GM18951 (cell line): ENCODE measurements around the gene FAM184A.

ENCODE experiments used
- POLR2A ChIP-seq: IDR thresholded peaks from 4 replicates; pipeline ENCODE4 v1.6.1; 2011; ENCODE audit warnings: mild to moderate bottlenecking; ENCODE audit not compliant: insufficient read length, insufficient read depth; ENCODE audit errors: extremely low read depth
- in situ Hi-C: fragments of 300-500 bp; cut with MboI; formaldehyde crosslinking; loops from one replicate; pipeline ENCODE4 v1.12.0; 2022; ENCODE audit warnings: low sequenced_read_pairs, mixed read lengths, inconsistent platforms; ENCODE audit not compliant: unreplicated experiment

The FAM184A gene

DNA sequence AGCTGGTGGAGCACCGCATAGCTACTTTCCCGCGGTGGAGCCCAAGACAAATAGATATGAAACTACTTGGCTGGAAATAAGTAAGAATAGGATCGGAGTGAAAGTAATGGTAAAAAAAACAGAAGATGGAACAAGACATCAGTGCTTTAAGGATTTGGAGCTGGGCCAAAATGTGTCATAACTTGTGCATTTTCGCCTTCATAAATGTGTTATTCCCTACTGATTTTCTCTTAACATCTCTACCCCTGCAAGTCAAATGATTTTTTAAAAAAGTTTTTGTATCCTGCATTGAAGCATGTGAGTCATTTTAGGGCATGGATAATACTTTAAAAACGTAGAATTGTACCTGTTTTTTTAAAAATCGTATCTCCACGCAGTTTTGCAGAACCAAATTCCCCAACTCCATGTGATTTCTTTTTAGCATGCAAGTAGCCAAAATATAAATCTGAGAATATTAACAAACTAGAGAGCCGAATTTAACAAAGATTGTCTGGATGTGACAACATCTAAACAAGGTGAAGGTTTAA is 882 bp upstream of the FAM184A start:
- TF ChIP-seq POLR2A: no peak
- in situ Hi-C loops: no loop called here

- TF ChIP-seq POLR2A: no peak
- in situ Hi-C loops: no loop called here
Measured at GRCh38 chr6:119077643-119078375, 655 bp downstream of the FAM184A start.

- no peak for TF ChIP-seq POLR2A
- in situ Hi-C loops: no loop called here
Measured at GRCh38 chr6:119077391-119077642, 1.1 kb downstream of the FAM184A start.

- TF ChIP-seq POLR2A: no peak
- in situ Hi-C loops: no loop called here
Measured at GRCh38 chr6:119076576-119077390, 1.7 kb downstream of the FAM184A start.

DNA sequence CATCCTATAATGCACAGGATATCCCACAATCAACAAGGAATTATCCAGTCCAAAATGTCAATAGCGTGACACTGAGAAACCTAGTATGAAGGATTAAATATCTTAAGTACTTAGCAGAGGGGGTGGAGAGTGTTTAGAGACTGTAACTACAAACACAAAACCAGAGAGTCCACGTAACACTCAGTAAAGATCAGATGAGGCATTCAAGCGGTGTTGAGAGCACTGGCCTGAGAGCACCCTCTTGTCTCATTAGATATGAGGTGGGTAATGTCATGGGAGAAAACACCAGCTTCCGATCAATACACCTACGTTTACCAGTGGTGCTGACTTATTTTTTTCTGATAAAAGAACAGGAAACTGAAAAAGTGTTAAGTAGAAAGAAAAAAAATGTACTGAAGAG is 2.3 kb downstream of the FAM184A start:
- TF ChIP-seq POLR2A: no peak
- in situ Hi-C loops: no loop called here

GRCh38 chr6:119075200-119075981 is 3.1 kb downstream of the FAM184A start:
- in situ Hi-C loops: no loop called here
- TF ChIP-seq POLR2A: no peak

GRCh38 chr6:119073307-119074051 is 5.0 kb downstream of the FAM184A start:
- no peak for TF ChIP-seq POLR2A

GRCh38 chr6:119071576-119071975 is 6.9 kb downstream of the FAM184A start:
- in situ Hi-C loops: no loop called here
- TF ChIP-seq POLR2A: no peak

More at GRCh38 chr6:119073307-119074051, 5.0 kb downstream of the FAM184A start:
- in situ Hi-C loops: no loop called here

DNA sequence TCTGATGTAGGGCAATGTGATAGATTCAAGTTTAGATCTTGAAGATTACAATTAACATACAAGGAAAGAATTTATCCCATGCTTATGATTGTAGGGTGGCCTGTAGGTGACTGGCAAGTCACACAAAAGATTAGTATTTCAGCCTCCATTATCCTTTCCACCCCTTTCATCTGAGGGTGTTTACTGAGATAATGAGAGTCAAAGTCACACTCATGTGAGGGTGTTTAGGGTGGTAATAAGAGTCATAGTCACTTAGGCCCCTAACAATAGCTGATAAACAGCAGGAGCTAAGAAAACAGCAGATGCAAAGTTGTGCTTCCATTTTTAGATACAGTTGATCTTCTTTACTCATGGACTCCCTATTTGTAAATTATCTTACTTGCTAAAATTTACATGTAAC is 11.4 kb downstream of the FAM184A start:
- no peak for TF ChIP-seq POLR2A
- in situ Hi-C loops: no loop called here

DNA sequence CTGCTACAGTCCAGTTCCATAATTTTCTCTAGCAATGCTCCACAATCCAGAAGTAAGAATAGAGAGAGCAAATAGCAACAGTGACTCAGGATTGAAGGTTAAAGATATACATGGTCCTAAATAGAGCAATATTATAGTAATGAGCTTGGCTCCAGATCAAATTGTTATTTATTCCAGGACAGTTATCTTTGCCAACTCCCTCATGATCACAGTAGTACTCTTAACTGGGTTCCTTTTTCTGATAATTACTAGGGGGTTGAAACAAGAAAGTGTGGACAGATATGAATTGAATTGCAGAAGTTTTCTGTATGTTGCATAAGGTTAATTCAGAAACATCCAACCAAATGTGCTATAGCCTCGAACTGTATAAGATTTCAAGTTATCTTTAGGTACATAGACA is 11.9 kb downstream of the FAM184A start:
- in situ Hi-C loops: no loop called here

DNA sequence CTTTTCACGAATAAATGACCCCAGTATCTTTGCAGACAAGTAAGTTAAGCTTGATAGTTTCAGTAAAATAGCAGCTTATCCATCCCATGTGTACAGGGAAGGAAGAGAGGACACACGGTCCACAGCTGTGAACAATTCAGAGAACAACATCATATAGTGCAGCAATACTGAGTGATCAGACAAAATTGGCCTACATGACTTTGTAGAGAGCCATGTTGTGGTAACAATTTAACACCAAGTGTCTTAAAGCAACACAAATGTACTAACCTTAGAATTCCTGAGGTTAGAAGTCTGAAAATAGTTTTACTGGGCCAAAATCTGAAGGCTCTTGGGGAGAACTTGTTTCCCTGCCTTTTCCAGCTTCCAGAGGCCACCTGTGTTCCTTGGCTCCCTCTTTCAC is 12.5 kb downstream of the FAM184A start:
- in situ Hi-C loops: no loop called here
- no peak for TF ChIP-seq POLR2A

More for the DNA sequence above, 11.9 kb downstream of the FAM184A start:
- no peak for TF ChIP-seq POLR2A

DNA sequence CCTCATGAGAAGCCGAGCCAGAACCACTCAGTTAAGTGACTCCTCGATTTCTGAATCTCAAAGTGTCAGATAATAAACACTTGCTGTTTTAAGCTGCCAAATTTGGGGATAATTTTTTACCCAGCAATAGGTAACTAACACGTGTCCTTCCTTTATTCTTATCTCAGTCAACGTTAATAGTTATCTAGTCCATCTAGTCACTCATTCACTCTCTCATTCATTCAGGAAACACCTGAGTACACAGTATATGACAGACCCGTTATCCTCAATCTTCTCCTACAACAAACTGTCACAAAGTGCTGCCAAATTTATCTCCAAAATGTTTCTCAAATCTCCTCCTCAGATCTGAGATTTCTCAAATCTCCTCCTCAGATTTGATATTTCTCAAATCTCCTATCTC is 13.1 kb downstream of the FAM184A start:
- TF ChIP-seq POLR2A: no peak
- in situ Hi-C loops: no loop called here

DNA sequence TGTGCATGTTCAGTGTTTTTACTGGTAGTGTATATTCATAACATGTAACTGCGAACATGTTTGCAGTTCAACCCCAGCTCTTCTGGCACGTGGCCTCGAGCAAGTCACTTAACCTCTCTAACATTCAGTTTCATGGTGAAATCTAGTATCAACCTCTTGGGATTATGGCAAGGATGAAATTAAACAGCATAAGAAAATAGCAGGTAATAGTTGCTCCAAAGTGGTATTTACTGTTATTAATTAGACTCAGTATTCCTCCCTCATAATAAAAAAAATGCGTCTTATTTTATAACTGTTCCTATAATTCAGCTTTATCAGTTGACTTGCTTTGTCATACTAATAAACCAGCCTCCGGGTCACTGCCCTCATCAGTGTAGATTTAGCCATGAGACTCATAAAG is 15.0 kb downstream of the FAM184A start:
- in situ Hi-C loops: no loop called here
- no peak for TF ChIP-seq POLR2A
